Sigmoid colon (tissue), 7 donors: ENCODE measurements around the gene PDE9A. TPM values are rescaled to one million over a fixed set of nuclear protein-coding genes. Genes with fewer than 3 reads are reported as not detected.

Experiments used
- DNase-seq: peaks from one replicate; pipeline ENCODE4 v3.0.0-alpha.2; 2019
- H3K27ac ChIP-seq, 4 donors: fragments of 200-600 bp; sonication (generic); one replicate each; pipeline ENCODE4 v1.5.1; 2016 to 2019; ENCODE audit warnings: mild to moderate bottlenecking in 1 of 4
- H3K27me3 ChIP-seq, 3 donors: fragments of 200-600 bp; sonication (generic); one replicate each; pipeline ENCODE4 v1.5.1; 2019; ENCODE audit warnings: mild to moderate bottlenecking in 1 of 3
- H3K36me3 ChIP-seq, 4 donors: fragments of 200-600 bp; sonication (generic); one replicate each; pipeline ENCODE4 v1.5.1; 2016 to 2019
- H3K4me1 ChIP-seq, 4 donors: fragments of 200-600 bp; sonication (generic); one replicate each; pipeline ENCODE4 v1.5.1; 2017 to 2019
- H3K4me3 ChIP-seq, 4 donors: fragments of 200-600 bp; sonication (generic); one replicate each; pipeline ENCODE4 v1.5.1; 2017 to 2019; ENCODE audit warnings: mild to moderate bottlenecking in 2 of 4, moderate library complexity in 1 of 4
- H3K9me3 ChIP-seq, 4 donors: fragments of 200-600 bp in 3 of 4; sonication (generic) in 3 of 4; one replicate each; pipeline versions ENCODE4 v1.5.1 to v1.6.1; 2013 to 2019
- CTCF ChIP-seq, 4 experiments: fragments of 450-650 bp in 3 of 4; fragments of 200-600 bp in 1 of 4; IDR thresholded peaks; one replicate each; pipeline ENCODE4 v1.5.1; 2016 to 2019; ENCODE audit warnings: antibody characterized with exemption in 4 of 4, mild to moderate bottlenecking in 3 of 4, moderate library complexity in 2 of 4
- EP300 ChIP-seq, 4 donors: sonication (generic); formaldehyde crosslinking; IDR thresholded peaks; one replicate each; pipeline ENCODE4 v1.6.1; 2017; ENCODE audit warnings: antibody characterized with exemption in 4 of 4
- POLR2A ChIP-seq, 2 donors: fragments of 450-650 bp; IDR thresholded peaks; one replicate each; pipeline ENCODE4 v1.6.1; 2016; ENCODE audit warnings: antibody characterized with exemption in 2 of 2, mild to moderate bottlenecking in 2 of 2, moderate library complexity in 2 of 2
- POLR2AphosphoS5 ChIP-seq, 4 donors: sonication (generic); formaldehyde crosslinking; IDR thresholded peaks; one replicate each; pipeline ENCODE4 v1.6.1; 2017; ENCODE audit warnings: antibody characterized with exemption in 4 of 4
- WGBS, 2 donors: extraction: QIAGEN DNeasy Blood & Tissue Kit; methylation state at CpG; one replicate each; pipeline ENCODE4 v1.1.7; 2013; 5-methylcytosine and 5-hydroxymethylcytosine counted together
- intact Hi-C: fragments of 100-400 bp; cut with DNase I; formaldehyde crosslinking; loops from one replicate; pipeline ENCODE4 v1.15.1; 2023
- polyA plus RNA-seq, 3 donors: library from polyadenylated mRNA; stranded (reverse); fragments of 200-250 nt; gene quantifications; one replicate each; pipeline ENCODE4 v1.2.3, GENCODE V29; 2013
- total RNA-seq, 4 donors: library from RNA; depleted of rRNA; stranded (reverse); fragments of >200 nt; gene quantifications; one replicate each; pipeline ENCODE4 v1.1.0, GENCODE V29; 2016
- donor health status: healthy with polysubstance abuse.
- donor health status: Bipolar disorder and iron deficiency.
- donor health status: healthy.

PDE9A gene
- total and polyA plus RNA-seq, 7 donors: 71.6 to 433 (median 102) TPM

- Histone ChIP-seq H3K27ac (no peak overlapping the region), H3K4me3 (no peak overlapping the region), H3K4me1 (peaks cover 0 to 10% (median 3%) of the 10 kb centered on the region in 4 donors), H3K9me3 (peaks cover 0 to 4% (median 0%) of the 10 kb centered on the region in 4 donors), H3K36me3 (no peaks in the 10 kb centered on the region), H3K27me3 (peaks cover 0 to 45% (median 23%) of the 10 kb centered on the region in 3 donors)
- no peak for DNase-seq
- intact Hi-C loops: loop anchor here (10.0 kb wide), 1 partner anchor 51 kb away; no protein-coding TSS in a partner anchor
- TF ChIP-seq POLR2AphosphoS5 (IDR thresholded peaks at IDR 0.05): no peak
- TF ChIP-seq POLR2A (IDR thresholded peaks at IDR 0.05): no peak
- no peak for TF ChIP-seq CTCF (IDR thresholded peaks at IDR 0.05)
- no peak for TF ChIP-seq EP300 (IDR thresholded peaks at IDR 0.05)
- WGBS, 2 donors: 58 to 63% methylated on average over 3 of the region's 3 CpGs
Measured at GRCh38 chr21:42615924-42616323, 37.5 kb upstream of the PDE9A start.

GRCh38 chr21:42616446-42616845, 37.0 kb upstream of the PDE9A start:
- H3K27ac ChIP-seq: no peak overlapping the region
- peaks cover 0 to 10% (median 3%) of the 10 kb centered on the region in 4 donors for H3K4me1 ChIP-seq
- H3K9me3 ChIP-seq: peaks cover 0 to 4% (median 0%) of the 10 kb centered on the region in 4 donors
- TF ChIP-seq CTCF (IDR thresholded peaks at IDR 0.05) (no peak), EP300 (IDR thresholded peaks at IDR 0.05) (no peak), POLR2A (IDR thresholded peaks at IDR 0.05) (no peak), POLR2AphosphoS5 (IDR thresholded peaks at IDR 0.05) (no peak)
- intact Hi-C loops: loop anchor here (10.0 kb wide), 1 partner anchor 52 kb away; no protein-coding TSS in a partner anchor
- DNase-seq: no peak
- peaks cover 0 to 45% (median 23%) of the 10 kb centered on the region in 3 donors for H3K27me3 ChIP-seq
- peak overlapping the region in 2 of 4 donors; percentile 20 to 22 for H3K4me3 ChIP-seq
- no peaks in the 10 kb centered on the region for H3K36me3 ChIP-seq
- 4 to 15% methylated on average over 18 of the region's 18 CpGs for WGBS, 2 donors

GRCh38 chr21:42616941-42617340, 36.5 kb upstream of the PDE9A start:
- TF ChIP-seq EP300 (IDR thresholded peaks at IDR 0.05) (no peak), CTCF (IDR thresholded peaks at IDR 0.05) (no peak), POLR2AphosphoS5 (IDR thresholded peaks at IDR 0.05) (no peak), POLR2A (IDR thresholded peaks at IDR 0.05) (no peak)
- peaks cover 0 to 10% (median 3%) of the 10 kb centered on the region in 4 donors for H3K4me1 ChIP-seq
- 67 to 88% methylated on average over 21 of the region's 21 CpGs for WGBS, 2 donors
- intact Hi-C loops: loop anchor here (10.0 kb wide), 1 partner anchor 52 kb away; no protein-coding TSS in a partner anchor
- H3K27ac ChIP-seq: no peak overlapping the region
- H3K36me3 ChIP-seq: no peaks in the 10 kb centered on the region
- H3K4me3 ChIP-seq: no peak overlapping the region
- DNase-seq: no peak
- peaks cover 0 to 45% (median 23%) of the 10 kb centered on the region in 3 donors for H3K27me3 ChIP-seq
- H3K9me3 ChIP-seq: peaks cover 0 to 3% (median 0%) of the 10 kb centered on the region in 4 donors

GRCh38 chr21:42617486-42617885, 35.9 kb upstream of the PDE9A start:
- WGBS, 2 donors: 83 to 88% methylated on average over 23 of the region's 23 CpGs
- intact Hi-C loops: loop anchor here (10.0 kb wide), 1 partner anchor 53 kb away; no protein-coding TSS in a partner anchor
- TF ChIP-seq POLR2AphosphoS5 (IDR thresholded peaks at IDR 0.05) (no peak), CTCF (IDR thresholded peaks at IDR 0.05) (no peak), POLR2A (IDR thresholded peaks at IDR 0.05) (no peak), EP300 (IDR thresholded peaks at IDR 0.05) (no peak)
- Histone ChIP-seq H3K4me3 (no peak overlapping the region), H3K36me3 (no peaks in the 10 kb centered on the region), H3K27me3 (peaks cover 0 to 45% (median 23%) of the 10 kb centered on the region in 3 donors), H3K4me1 (peaks cover 0 to 10% (median 3%) of the 10 kb centered on the region in 4 donors), H3K9me3 (no peaks in the 10 kb centered on the region), H3K27ac (no peak overlapping the region)
- DNase-seq: no peak
